T-helper 1 cell treated with Interleukin-12 subunit alpha and Interleukin-12 subunit beta and Interleukin-4 antibody, amounts not matched to agents 30 μg/mL and 1 μg/mL, for 36 hours (primary cell): Measurements from ENCODE around the gene ZNF222.

Experiments
- H3K27ac Mint-ChIP-seq: one replicate; pipeline ENCODE4 v1.8.0; 2021; ENCODE audit warnings: mild to moderate bottlenecking, mixed read lengths
- H3K27me3 Mint-ChIP-seq: one replicate; pipeline ENCODE4 v1.8.0; 2021; ENCODE audit warnings: low read depth, mixed read lengths
- H3K36me3 Mint-ChIP-seq: one replicate; pipeline ENCODE4 v1.8.0; 2021; ENCODE audit warnings: low read depth, mixed read lengths
- H3K4me1 Mint-ChIP-seq: one replicate; pipeline ENCODE4 v1.8.0; 2021; ENCODE audit warnings: low read depth, mixed read lengths
- H3K4me3 Mint-ChIP-seq: one replicate; pipeline ENCODE4 v1.8.0; 2021; ENCODE audit warnings: mild to moderate bottlenecking, moderate library complexity, mixed read lengths
- H3K9me3 Mint-ChIP-seq: one replicate; pipeline ENCODE4 v1.8.0; 2021; ENCODE audit warnings: mixed read lengths

The ZNF222 gene

DNA sequence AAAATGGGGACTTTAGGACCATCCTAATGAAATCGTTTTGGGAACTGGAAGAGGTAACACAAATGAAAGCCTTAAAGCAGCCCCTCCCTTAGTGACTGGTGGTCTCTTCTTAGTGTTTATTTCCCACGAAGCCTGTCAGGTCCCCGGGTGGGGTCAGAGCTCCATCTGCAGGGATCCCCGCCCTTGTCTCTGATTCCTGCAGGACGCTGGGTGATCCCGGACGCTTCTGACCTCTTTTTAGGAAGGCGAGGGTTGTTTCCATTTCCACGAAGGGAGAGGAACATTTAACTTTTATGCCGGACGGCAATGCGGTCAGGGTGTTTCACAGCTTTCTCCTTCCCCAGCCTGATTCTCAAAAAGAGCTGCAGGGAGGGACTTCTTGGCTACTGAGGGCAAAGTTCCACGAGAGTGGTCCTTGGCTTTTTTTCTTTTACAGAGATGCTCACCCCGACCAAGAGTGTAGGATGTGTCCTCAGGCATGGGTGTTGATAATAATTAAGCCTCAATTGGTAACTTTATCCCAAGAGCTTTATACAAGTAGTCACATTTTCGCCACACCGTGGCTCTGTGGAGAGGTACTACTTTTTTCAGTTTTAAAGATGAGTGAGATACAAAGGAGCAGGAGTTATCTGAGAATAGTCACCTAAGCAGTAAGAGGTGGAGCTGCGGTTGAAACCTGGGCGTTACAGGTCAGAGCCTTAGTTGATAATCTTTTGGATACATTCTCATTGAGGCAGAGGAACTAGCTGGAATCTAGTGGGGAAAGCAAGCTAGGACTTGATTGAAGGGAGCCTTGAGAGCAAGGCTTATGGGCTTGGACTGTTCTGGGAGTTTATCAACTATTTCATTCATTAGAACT, 47.6 kb downstream of the ZNF222 start:
- H3K4me1 Mint-ChIP-seq = peaks cover 19% of the 10 kb centered on the region
- H3K36me3 Mint-ChIP-seq = peaks cover 16% of the 10 kb centered on the region
- no peaks in the 10 kb centered on the region for H3K27me3 Mint-ChIP-seq
- H3K9me3 Mint-ChIP-seq = peaks cover 60% of the 10 kb centered on the region
- peak overlapping the region; percentile 60 for H3K27ac Mint-ChIP-seq
- H3K4me3 Mint-ChIP-seq = peak overlapping the region; percentile 88

DNA sequence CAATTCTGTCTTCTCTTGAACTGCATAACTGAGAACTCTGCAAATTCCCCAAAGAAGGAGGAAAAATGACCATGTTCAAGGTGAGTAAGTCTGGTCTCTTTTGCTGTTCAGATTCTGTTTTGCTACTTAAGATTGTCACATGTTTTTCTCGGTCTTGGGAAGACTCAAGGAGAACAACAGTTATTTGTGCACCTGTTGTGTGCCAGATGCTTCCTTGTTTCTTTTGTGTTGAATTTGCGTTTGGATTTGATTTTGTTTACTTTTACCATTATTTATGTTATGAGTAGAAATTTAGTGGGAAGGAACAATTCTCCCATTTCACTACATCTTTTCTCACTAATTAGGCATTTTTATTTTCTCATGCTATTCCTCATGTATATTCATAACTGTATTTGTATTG, 51.1 kb downstream of the ZNF222 start:
- Mint-ChIP-seq H3K4me1 (peaks cover 14% of the 10 kb centered on the region), H3K4me3 (no peak overlapping the region), H3K27me3 (no peaks in the 10 kb centered on the region), H3K27ac (no peak overlapping the region), H3K9me3 (peaks cover 37% of the 10 kb centered on the region), H3K36me3 (peaks cover 15% of the 10 kb centered on the region)
